ENCODE data around the gene FOXO1.
"Not testable (repeated sequence)": the region's sequence is repeated elsewhere in the genome, so short reads cannot be mapped to it uniquely, and the experiment has no call there.

Gene FOXO1

GRCh38 chr13:40673414-40673813, 7.0 kb upstream of the FOXO1 start:
- Mint-ChIP-seq H3K9me3 (no peaks in the 10 kb centered on the region), H3K4me3 (no peak overlapping the region), H3K27me3 (no peaks in the 10 kb centered on the region), H3K27ac (no peak overlapping the region), H3K4me1 (peaks cover 4% of the 10 kb centered on the region), H3K36me3 (no peaks in the 10 kb centered on the region)
- DNase-seq (ENCODE audit: low spot score in 2 of 2) (no peak), ATAC-seq (ENCODE audit: low read depth) (no peak)

GRCh38 chr13:40672765-40673397, 6.4 kb upstream of the FOXO1 start:
- DNase-seq (ENCODE audit: low spot score in 2 of 2) = no peak
- H3K4me1 Mint-ChIP-seq = peaks cover 7% of the 10 kb centered on the region

GRCh38 chr13:40671956-40672764, 5.7 kb upstream of the FOXO1 start:
- ATAC-seq (ENCODE audit: low read depth) (no peak), DNase-seq (ENCODE audit: low spot score in 2 of 2) (no peak)
- H3K36me3 Mint-ChIP-seq = no peaks in the 10 kb centered on the region
- peaks cover 14% of the 10 kb centered on the region for H3K4me1 Mint-ChIP-seq
- H3K9me3 Mint-ChIP-seq = no peaks in the 10 kb centered on the region
- no peak overlapping the region for H3K4me3 Mint-ChIP-seq
- no peak overlapping the region for H3K27ac Mint-ChIP-seq
- no peaks in the 10 kb centered on the region for H3K27me3 Mint-ChIP-seq

More at GRCh38 chr13:40672765-40673397, 6.4 kb upstream of the FOXO1 start:
- Mint-ChIP-seq H3K36me3 (no peaks in the 10 kb centered on the region), H3K4me3 (no peak overlapping the region), H3K9me3 (no peaks in the 10 kb centered on the region), H3K27ac (no peak overlapping the region), H3K27me3 (no peaks in the 10 kb centered on the region)
- ATAC-seq (ENCODE audit: low read depth) = no peak

- Mint-ChIP-seq H3K27me3 (no peaks in the 10 kb centered on the region), H3K4me1 (peaks cover 14% of the 10 kb centered on the region), H3K27ac (no peak overlapping the region), H3K4me3 (no peak overlapping the region), H3K9me3 (no peaks in the 10 kb centered on the region), H3K36me3 (no peaks in the 10 kb centered on the region)
- ATAC-seq (ENCODE audit: low read depth) = no peak
- DNase-seq (ENCODE audit: low spot score in 2 of 2) = no peak
Measured at GRCh38 chr13:40670307-40670706, 3.9 kb upstream of the FOXO1 start.

- no peak overlapping the region for H3K27ac Mint-ChIP-seq
- ATAC-seq (ENCODE audit: low read depth) = peak; percentile 12
Measured at GRCh38 chr13:40668335-40668734, 1.9 kb upstream of the FOXO1 start.

GRCh38 chr13:40667622-40667978, 1.2 kb upstream of the FOXO1 start:
- Mint-ChIP-seq H3K27ac (peak overlapping the region; percentile 95), H3K27me3 (no peaks in the 10 kb centered on the region), H3K4me1 (peaks cover 20% of the 10 kb centered on the region), H3K36me3 (peaks cover 2% of the 10 kb centered on the region), H3K4me3 (peak overlapping the region; percentile 95), H3K9me3 (no peaks in the 10 kb centered on the region)
- DNase-seq (ENCODE audit: low spot score in 2 of 2) (no peak), ATAC-seq (ENCODE audit: low read depth) (no peak)

More at GRCh38 chr13:40668335-40668734, 1.9 kb upstream of the FOXO1 start:
- H3K4me3 Mint-ChIP-seq = peak overlapping the region; percentile 95
- H3K27me3 Mint-ChIP-seq = no peaks in the 10 kb centered on the region
- peaks cover 2% of the 10 kb centered on the region for H3K36me3 Mint-ChIP-seq
- H3K9me3 Mint-ChIP-seq = no peaks in the 10 kb centered on the region
- DNase-seq (ENCODE audit: low spot score in 2 of 2) = peak; percentile 36 to 49
- H3K4me1 Mint-ChIP-seq = peaks cover 16% of the 10 kb centered on the region

- peak overlapping the region; percentile 95 for H3K27ac Mint-ChIP-seq
- ATAC-seq (ENCODE audit: low read depth) (peak; percentile 7), DNase-seq (ENCODE audit: low spot score in 2 of 2) (peak; percentile 22 to 51)
- peaks cover 20% of the 10 kb centered on the region for H3K4me1 Mint-ChIP-seq
- no peaks in the 10 kb centered on the region for H3K9me3 Mint-ChIP-seq
- H3K36me3 Mint-ChIP-seq = peaks cover 2% of the 10 kb centered on the region
- no peaks in the 10 kb centered on the region for H3K27me3 Mint-ChIP-seq
- H3K4me3 Mint-ChIP-seq = peak overlapping the region; percentile 95
Measured at GRCh38 chr13:40666933-40667621, 636 bp upstream of the FOXO1 start.

GRCh38 chr13:40665126-40666044, 1.1 kb downstream of the FOXO1 start:
- Mint-ChIP-seq H3K27me3 (no peaks in the 10 kb centered on the region), H3K4me1 (peaks cover 27% of the 10 kb centered on the region), H3K4me3 (peak overlapping the region; percentile 97), H3K9me3 (no peaks in the 10 kb centered on the region), H3K27ac (peak overlapping the region; percentile 94), H3K36me3 (peaks cover 2% of the 10 kb centered on the region)
- ATAC-seq (ENCODE audit: low read depth) (peak; percentile 12), DNase-seq (ENCODE audit: low spot score in 2 of 2) (peak; percentile 41 to 62)

GRCh38 chr13:40664350-40665125, 1.9 kb downstream of the FOXO1 start:
- Mint-ChIP-seq H3K27me3 (no peaks in the 10 kb centered on the region), H3K36me3 (peaks cover 2% of the 10 kb centered on the region), H3K27ac (peak overlapping the region; percentile 94), H3K4me3 (peak overlapping the region; percentile 94), H3K9me3 (no peaks in the 10 kb centered on the region), H3K4me1 (peaks cover 32% of the 10 kb centered on the region)
- ATAC-seq (ENCODE audit: low read depth) = peak; percentile 34
- peak; percentile 44 to 64 for DNase-seq (ENCODE audit: low spot score in 2 of 2)

- not testable (repeated sequence) for H3K36me3 Mint-ChIP-seq, H3K27me3 Mint-ChIP-seq, H3K9me3 Mint-ChIP-seq
- ATAC-seq (ENCODE audit: low read depth) (peak; percentile 49), DNase-seq (ENCODE audit: low spot score in 2 of 2) (peak in 1 of 2 donors; percentile 65)
- Mint-ChIP-seq H3K4me3 (peak overlapping the region; percentile 94), H3K27ac (peak overlapping the region; percentile 94), H3K4me1 (peaks cover 33% of the 10 kb centered on the region)
Measured at GRCh38 chr13:40664100-40664349, 2.4 kb downstream of the FOXO1 start.

- Mint-ChIP-seq H3K27me3 (no peaks in the 10 kb centered on the region), H3K27ac (peak overlapping the region; percentile 94), H3K4me3 (peak overlapping the region; percentile 76), H3K36me3 (peaks cover 8% of the 10 kb centered on the region), H3K9me3 (no peaks in the 10 kb centered on the region), H3K4me1 (peaks cover 35% of the 10 kb centered on the region)
- no peak for ATAC-seq (ENCODE audit: low read depth)
- DNase-seq (ENCODE audit: low spot score in 2 of 2) = no peak
Measured at GRCh38 chr13:40662866-40663265, 3.6 kb downstream of the FOXO1 start.

GRCh38 chr13:40661875-40662665, 4.4 kb downstream of the FOXO1 start:
- no peaks in the 10 kb centered on the region for H3K9me3 Mint-ChIP-seq
- H3K36me3 Mint-ChIP-seq = peaks cover 8% of the 10 kb centered on the region
- DNase-seq (ENCODE audit: low spot score in 2 of 2) (no peak), ATAC-seq (ENCODE audit: low read depth) (no peak)
- peaks cover 34% of the 10 kb centered on the region for H3K4me1 Mint-ChIP-seq
- no peaks in the 10 kb centered on the region for H3K27me3 Mint-ChIP-seq
- H3K4me3 Mint-ChIP-seq = peak overlapping the region; percentile 50
- no peak overlapping the region for H3K27ac Mint-ChIP-seq

All from memory B cell (primary cell).